Embryonic facial prominence (tissue), 1 donor: ENCODE data around the gene GPM6B.

Experiments
- DNase-seq: peaks from one replicate; pipeline ENCODE4 v3.0.0-alpha.2; 2016; ENCODE audit errors: extremely low spot score

GPM6B gene

DNA sequence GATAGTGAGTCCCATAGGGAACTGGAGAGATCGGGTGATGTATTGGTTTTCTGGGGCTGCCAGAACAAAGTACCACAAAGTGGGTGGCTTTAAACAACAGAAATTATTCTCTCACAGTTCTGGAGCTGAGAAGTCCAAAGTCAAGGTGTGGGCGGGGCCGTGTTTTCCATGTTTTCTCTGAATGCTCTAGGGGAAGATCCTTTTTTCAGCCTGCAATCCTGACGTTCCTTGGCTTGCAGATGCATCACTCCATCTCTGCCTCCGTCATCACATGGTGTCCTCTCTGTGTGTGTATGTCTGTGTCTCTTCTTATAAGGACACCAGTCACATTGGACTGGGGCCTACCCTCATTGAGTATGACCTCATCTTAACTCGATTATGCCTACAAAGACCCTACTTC, 7.9 kb upstream of the GPM6B start:
- DNase-seq, result no peak

DNA sequence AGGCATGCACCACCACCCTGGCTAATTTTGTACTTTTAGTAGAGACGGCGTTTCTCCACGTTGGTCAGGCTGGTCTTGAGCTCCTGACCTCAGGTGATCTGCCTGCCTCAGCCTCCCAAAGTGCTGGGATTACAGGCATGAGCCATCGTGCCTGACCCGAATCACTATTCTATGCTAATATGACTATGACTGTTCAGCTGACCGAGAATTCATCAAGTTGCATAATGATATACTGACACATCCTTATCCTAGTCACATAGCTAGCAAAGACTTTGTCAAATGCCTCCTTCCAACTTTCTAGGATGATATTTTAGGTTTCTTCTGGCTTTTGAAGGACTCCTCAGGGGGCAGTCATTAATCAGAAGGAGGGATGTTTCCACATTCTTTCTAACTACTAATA, 4.8 kb upstream of the GPM6B start:
- DNase-seq, result no peak

DNA sequence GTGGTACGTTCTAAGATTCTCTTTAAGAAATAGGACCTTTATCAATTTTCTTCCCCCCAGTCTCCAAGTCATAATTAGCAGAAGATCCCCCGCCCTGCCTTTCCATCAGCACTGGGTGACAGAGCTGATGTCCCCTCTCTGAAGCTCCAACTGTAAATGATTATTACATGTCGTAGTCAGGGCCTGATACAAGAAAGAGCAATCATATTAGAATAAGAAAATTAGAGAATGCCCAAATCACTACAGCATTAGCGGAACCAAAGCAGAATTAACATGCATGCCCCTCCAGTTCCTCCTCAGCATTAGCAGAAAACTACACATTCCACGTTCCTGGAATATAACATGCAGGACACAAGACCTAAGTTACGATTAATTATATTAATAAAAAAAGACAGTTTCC, 717 bp downstream of the GPM6B start:
- no peak for DNase-seq

DNA sequence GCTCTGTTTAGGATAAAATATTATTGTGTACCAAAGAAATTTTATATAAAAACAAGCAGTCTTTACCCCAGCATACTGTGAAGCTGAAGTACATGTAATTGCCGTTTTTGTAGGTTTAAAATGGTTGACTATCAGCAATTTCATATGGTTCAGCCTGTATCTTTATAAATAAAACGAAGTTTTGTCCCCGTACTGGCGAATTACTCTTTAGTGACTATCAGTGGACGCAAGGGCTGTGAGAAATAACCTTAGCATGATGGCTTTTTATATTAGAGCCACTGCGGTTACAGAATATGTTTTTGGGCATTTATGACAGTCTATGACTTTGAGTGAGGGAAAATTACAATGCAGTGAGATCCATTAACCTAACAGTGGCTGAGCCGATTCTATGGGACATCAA, 1.2 kb downstream of the GPM6B start:
- DNase-seq, result no peak

DNA sequence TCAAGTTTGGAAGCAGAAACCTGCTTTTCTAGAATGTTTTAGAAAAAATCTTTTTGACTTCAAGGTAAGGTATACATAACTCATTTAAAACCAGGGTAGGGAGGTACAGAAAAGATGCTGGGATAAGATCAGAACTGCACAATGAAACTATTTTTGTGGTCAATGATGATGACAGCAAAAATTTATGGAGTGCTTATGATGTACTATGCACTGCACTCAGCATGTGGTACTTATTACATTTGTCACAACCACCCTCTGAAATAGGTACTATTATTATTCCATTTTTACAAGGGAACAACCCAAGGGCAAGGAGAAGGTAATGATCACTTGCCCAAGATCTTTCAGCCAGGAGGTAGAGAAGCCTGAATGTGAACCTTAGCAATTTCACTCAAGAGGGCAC, 8.0 kb downstream of the GPM6B start:
- no peak for DNase-seq

DNA sequence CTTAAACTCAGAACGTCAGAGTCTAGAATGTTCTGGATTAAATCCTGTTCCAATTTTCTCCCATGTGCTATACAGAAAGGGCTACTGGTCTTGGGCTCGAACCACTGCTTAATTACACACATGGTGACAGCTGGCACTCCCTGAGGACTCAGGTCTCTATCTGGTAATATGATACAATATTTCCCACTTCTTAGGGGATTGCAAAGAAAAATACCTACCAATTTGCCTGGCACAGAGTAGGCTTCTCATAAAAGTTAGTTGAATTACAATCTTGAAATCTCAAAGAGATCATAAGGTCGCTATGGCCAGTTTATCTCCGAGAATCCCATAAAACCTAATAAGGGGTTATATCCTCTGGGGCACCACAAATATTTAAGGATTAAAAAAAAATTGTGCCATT, 8.6 kb downstream of the GPM6B start:
- DNase-seq, result no peak

DNA sequence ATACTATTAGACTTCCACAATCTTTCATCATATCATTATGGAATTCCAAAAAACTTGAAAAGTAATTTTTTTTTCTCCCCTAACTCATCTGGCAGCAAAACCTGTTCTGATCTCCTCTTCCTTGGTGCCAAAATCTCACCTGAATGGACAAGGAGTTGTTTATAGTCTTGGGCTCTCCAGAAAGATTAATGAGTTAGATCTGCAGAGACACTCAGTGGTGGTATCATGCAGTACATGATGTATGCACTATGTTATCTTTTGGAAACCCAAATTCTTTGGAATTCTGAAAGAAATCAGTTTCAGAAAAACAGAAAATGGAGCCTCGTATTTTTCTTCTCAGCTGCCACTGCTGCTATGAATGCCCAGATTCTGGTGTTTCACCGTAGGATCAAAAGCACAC, 11.7 kb downstream of the GPM6B start:
- DNase-seq, result no peak

DNA sequence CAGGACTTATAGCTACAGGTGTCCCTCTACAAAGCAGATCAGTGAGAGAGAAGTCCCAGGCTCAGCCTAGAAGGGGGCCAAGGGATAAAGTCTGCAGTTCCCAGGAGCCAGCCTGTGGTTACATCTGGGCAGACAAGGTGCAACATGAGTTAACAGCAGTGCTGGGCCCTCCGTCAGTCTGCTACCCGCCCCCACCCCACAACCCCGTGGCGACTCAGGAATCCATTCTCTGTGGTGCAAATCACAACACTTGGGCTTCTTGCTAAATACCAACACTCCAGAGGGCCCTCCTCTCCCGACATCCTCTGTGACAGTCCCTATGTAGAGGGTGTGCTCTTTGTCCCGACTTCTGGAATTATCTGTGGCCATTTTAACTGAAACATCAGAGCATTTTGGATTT, 13.8 kb downstream of the GPM6B start:
- DNase-seq, result no peak

DNA sequence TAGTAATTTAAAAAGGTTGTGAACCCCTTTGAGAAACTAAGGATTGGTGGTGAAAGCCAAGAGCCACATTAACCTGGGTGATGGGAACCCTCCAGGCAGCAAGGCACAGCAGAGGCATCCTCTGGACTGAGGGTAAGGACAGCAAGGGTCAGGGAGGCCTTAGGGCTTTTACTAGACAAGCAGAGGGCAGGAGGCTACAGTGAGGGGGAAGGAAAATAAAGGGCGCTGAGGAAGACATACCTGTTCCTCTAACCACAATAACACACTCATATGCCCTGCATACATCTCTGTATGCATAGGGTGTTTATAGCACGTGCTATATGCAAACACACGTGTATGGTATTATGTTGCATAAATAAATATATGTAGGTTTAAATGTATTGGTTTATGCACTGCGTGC, 18.7 kb downstream of the GPM6B start:
- no peak for DNase-seq

DNA sequence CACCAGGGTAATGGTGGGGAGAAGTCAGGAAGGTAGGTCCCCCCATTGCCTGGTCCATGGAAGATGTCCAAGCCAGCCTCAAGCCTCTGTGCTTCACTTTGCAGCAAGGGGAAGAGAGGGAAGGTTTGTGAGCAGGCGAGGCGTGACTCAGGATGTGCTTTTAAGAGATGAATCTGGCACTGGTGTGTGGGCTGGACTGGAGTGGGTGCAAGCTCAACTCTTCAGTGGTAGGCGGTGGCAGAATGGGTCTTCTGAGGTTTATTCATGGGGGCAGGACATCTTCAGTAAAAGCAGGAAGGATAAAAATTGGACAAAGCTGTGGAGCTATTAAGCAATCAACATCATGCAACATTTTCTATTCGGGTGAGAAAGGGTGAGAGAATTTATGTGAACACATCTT, 19.4 kb downstream of the GPM6B start:
- no peak for DNase-seq

DNA sequence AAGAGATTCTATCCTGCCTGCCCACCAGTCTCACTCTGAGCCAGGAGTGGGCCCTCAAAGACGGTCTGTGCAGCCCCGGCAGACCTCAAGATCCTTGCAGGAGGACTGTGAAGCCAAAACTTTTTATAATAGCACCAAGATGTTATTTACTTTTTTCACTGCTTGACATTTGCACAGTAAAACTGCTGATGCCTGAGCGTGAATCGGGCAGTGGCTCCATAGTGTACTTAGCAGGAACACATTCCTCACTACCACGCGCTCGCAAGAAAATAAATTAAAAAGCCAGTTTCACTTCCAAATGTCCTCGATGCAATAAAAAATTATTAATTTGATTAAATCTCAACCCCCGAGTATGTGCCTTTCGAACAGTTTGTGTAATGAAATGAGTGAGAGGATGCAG, 22.5 kb downstream of the GPM6B start:
- DNase-seq, result no peak

DNA sequence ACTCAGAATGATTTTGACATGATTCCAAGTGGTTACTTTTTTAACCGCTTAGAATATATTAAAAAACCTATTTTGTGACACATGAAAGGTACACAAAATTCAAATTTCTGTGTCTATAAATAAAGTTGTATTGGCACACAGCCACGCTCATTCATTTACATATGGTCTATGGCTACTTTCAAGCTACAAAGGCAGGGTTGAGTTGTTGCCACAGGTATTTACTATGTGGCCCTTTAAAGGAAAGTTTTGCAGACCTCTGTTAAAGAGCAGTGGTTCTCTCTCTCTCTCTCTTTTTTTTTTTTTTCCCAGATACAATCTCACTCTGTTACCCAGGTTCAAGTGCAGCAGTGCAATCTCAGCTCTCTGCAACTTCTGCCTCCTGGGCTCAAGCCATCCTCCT, 23.0 kb downstream of the GPM6B start:
- no peak for DNase-seq

DNA sequence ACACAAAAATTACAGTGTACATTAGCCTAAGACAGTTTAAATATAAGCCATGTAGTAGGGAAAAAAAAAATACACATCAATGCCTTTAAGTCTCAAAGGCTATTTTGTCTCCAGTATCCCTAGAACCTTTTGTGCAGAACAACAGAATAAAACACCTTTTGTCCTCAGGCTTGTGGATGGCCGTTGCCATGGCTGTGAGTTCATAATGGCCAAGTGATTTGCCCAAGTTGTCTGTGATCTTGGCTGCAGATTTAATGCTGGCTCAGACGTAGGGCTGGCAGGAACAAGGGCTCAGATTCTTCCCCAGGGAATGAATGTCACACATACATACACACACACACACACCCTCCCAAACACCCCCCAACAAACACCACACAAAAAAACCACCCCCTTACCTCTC, 25.3 kb downstream of the GPM6B start:
- no peak for DNase-seq

DNA sequence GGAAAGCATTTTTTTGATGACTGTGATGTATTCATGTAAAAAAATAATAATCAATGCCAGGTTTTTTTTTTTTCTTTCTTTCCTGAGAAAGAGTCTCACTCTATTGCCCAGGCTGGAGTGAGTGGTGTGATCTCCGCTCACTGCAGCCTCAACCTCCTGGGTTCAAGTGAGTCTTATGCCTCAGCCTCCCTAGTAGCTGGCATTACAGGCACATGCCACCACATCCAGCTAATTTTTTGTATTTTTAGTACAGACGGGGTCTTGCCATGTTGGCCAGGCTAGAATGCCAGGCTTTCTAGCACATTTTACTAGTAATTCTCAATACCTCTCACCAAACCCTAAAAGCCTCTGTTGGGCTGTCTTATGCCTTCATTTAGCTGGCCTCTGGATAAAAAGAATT, 25.7 kb downstream of the GPM6B start:
- no peak for DNase-seq

DNA sequence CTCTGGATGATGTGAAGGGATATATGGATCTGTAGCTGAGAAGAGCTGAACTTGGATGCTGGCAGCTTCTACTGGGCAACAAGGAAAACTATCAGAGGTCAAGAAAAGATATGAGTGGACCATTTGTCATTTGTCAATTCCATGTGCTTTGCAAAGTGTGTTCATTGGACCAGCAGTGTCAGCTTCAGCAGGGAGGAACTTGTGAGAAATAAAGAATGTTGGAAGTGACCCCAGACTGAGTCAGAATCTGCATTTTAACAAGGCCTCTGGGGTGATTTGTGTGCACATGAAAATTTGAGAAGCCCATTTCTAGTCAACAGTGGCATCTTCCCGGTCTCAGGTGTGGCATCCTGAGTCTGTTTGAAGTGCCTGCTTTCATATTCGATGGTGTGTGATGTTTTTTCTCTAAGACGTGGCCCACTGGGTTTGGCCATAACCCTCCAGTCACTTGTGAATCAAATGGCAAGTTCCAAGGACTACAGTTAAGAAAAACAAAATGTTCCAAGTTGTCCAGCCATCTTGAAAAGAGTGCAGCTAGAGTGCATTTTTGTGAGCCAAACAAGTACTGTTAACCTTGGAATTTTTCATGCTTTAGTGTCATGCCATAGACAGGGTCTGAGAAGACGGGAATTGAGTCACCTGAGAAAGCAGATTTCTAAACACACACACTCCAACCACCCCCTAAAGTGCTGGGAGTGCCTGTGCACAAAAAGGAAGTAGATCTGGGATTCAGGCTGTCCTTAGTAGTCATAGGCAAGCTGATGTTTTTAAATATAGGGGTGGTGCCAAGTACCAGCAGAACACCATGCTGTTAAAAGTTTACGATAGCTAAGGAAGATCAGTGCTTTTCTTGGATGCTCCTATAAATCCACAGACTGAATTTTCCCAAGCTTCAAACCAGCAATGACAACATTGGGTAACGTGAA, 26.4 kb downstream of the GPM6B start:
- DNase-seq, result no peak

DNA sequence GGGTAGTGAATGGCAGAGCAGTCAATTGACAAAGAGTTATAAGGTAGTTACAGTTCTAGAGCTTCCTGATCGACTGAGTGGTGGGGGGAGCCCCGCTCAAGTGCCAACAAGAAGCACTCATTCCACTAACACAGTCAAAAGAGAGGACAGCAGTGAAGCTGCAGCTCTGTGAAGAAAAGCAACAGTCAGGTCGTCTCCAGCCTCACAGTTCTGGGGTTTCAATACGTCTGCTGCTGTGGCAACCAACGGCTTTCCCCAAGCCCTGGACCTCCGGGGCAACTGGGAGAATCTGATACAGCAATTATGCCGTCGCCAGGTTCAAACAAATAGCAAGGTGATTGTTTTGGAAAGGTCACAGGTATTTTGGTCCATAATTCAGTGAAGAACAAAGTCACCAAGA, 30.8 kb downstream of the GPM6B start:
- no peak for DNase-seq

DNA sequence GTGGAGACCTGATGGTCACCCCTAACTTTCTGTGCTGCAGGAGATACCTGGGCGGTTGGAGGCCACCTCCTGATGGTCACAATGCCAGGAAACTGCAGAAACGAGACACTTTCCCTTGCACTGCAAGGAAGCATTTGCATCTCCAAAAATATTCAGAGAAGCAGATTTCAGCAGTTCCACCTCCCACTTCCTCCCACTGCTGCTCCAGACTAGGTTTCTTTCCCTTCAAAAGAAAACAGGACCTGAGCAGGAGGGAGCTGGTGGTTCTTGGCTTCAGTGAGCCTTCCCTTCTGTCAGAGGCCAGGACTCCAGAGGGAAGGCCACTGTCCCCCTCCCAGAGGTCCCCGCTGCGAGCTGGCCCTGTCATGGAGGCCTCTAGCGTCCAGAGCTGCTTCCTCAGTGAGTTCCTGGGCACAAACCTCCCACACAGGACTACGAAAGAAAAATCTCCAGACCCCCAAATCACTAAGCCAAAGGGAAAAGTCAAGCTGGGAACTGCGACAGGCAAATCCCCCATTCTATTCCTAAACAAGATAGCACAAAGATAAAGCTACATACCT, 35.9 kb downstream of the GPM6B start:
- DNase-seq, result no peak

DNA sequence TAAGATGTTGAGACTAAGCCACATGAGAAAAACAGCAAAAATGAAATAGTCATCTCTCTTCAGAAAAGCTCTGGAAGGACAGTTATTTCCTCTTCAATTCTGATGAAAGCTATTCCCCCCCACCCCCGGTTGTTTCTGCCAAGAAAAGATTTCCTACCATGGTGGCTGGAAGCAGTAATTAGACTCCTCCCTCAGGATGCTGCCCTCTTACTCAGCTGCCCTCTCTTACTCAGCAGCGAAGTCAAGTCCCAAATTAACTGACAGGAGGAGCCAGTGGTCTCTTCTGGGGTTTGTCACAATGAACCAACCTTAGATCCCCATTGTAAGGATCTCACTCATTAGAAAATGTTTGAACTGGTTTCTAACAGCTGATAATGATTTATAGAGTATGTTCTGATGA, 38.0 kb downstream of the GPM6B start:
- DNase-seq, result no peak

DNA sequence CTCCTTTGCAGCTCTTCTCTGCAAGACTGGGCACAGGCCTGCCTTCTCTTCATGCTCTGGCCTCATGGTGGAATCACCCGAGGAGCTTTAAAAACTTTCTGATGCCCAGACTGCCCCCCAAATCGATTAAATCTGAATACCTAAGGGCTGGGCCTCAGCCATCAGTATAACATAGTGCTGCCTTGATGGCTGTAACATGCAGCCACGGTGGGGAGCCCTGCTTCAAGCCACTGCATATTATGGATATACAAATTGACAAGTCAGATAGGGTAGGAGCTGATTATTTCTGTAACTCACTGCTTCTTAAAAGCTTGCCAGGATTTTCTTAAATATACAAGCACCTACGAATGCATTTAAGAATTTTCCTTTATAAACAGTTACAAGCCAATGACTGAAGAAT, 40.5 kb downstream of the GPM6B start:
- no peak for DNase-seq

DNA sequence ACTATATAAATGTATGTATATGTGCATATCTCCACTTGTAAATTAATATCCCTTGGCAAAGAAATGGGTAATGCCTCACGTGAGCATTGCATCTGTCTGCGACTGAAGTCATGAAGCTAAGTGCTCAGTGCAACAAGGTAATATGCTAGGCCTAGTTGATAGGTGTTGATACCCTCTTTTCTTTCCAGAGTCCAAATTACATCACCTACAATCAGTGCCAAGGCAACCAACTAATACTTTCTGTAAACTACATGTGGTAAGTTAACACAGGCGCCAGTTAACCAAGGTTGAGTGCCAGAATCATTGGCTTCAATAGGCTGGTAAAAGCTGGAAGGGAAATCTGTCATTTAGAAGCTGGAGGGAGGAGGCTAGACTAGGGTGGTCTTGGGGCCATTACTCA, 41.1 kb downstream of the GPM6B start:
- DNase-seq, result no peak

DNA sequence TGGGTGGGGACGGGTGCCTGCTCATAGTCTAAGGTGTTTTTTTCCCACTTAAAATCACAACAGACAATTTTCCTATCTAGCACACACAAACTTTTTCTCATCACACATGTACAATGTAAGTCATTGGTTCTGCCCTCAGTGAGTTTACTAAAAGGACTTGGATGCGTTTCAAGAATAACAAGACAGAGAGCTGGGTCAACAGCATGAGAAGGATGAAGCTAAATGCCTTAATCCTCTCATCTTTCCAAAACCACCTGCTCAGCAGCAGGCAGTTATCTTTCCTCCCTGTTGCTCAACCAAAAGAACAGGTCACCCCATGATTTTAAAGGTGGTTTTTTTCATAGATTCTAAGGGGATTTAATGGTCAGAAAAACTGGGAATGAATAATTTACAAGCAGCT, 42.2 kb downstream of the GPM6B start:
- no peak for DNase-seq

DNA sequence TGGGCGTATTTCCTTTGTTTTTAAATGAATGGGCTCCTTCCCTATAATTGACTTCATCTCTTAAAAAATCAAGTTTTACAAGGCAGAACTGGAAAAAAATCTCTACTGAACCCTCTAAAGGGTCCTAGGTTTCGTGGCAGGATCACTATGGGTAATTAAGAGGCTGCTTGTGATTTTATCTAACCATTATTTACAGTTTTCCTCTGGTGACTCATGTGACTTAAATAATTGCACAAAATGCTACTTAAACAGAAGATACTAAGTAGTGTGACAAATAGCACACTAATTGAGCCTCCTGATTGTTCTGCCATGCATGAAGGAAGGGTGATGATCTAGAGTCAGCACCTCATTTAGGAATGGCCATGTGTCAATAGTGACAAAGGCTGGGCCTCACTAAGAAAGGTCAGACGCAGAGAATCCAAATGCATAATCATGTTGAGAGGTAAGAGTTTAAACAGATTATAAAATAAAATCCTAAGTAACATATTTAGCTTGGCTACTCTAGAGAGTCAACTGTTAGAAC, 46.8 kb downstream of the GPM6B start:
- no peak for DNase-seq

DNA sequence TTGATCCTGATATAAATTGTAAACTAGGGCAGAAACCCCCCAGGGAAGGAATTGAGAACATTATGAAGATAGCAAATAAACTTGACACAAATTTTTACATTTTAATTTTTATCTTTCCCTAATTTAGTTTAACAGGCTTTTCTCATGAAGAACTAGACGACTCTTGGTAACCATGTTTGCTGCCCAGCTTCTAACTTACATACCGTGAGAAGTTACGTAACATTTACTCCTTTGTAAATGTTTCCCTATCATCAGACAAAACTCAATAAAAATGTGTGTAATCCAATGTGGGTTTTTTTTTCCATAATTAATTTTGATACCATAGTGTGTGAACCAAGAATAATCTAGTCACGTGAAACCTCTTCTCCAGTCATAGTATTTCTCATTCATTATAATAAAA, 48.0 kb downstream of the GPM6B start:
- no peak for DNase-seq

DNA sequence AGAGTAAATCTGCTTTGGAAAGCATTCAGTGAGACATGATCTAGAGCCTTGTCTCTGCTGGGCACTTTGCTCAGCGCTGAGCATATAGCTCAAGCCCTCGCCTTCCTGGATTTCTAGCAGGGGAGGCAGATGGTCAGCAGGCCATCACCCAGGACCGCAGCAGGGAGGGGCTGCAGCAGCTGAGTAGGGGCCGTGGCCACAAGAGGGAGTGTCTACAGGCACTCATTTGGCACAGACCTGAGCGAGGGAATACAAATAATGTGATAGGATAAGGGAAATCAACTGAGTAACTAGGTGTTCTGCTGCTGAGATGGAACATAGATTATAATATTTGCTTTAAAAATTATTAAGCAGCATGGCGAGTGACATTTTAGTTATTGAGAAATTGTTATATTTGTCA, 52.1 kb downstream of the GPM6B start:
- DNase-seq, result no peak
